Keratinocyte (primary cell): Measurements from ENCODE around the gene GSN. TPM values are rescaled to one million over a fixed set of nuclear protein-coding genes. Genes with fewer than 3 reads are reported as not detected.

ENCODE experiments used
- DNase-seq: peaks from one replicate; pipeline ENCODE4 v3.0.0-alpha.2; 2011; ENCODE audit warnings: low read depth, missing footprints, low spot score
- FAIRE-seq: peaks from 2 replicates; lab custom pipeline; 2011; peaks lifted over from hg19 to GRCh38; lab: Jason Lieb, UNC
- H2AFZ ChIP-seq: 2 replicates; pipeline ENCODE4 v1.6.0; 2012; ENCODE audit warnings: low read length, control low read depth, inconsistent platforms; ENCODE audit not compliant: control insufficient read depth
- H3K27ac ChIP-seq: 2 replicates; pipeline ENCODE4 v1.5.1; 2011; ENCODE audit warnings: low read length; ENCODE audit not compliant: control insufficient read depth, insufficient read depth
- H3K27me3 ChIP-seq: 3 replicates; pipeline ENCODE4 v1.6.0; 2011; ENCODE audit warnings: low read length; ENCODE audit not compliant: control insufficient read depth, insufficient read depth; ENCODE audit errors: extremely low read depth
- H3K36me3 ChIP-seq, 2 experiments: 2 replicates in 1 of 2; 3 replicates in 1 of 2; pipeline ENCODE4 v1.5.1; 2011; ENCODE audit warnings: low read length in 2 of 2, mild to moderate bottlenecking in 1 of 2; ENCODE audit not compliant: control insufficient read depth in 2 of 2, insufficient read depth in 2 of 2; ENCODE audit errors: extremely low read depth in 1 of 2
- H3K4me1 ChIP-seq: 3 replicates; pipeline ENCODE4 v1.5.1; 2011; ENCODE audit warnings: low read length; ENCODE audit not compliant: control insufficient read depth, insufficient read depth; ENCODE audit errors: extremely low read depth
- H3K4me2 ChIP-seq: 3 replicates; pipeline ENCODE4 v1.6.0; 2011; ENCODE audit warnings: low read depth, low read length; ENCODE audit not compliant: control insufficient read depth, insufficient read depth; ENCODE audit errors: extremely low read depth
- H3K4me3 ChIP-seq, 3 experiments: fragments of 200-600 bp in 1 of 3; sonication (generic) in 1 of 3; 2 replicates in 2 of 3; 3 replicates in 1 of 3; pipeline ENCODE4 v1.5.1; 2011 to 2016; ENCODE audit warnings: low read length in 3 of 3, mild to moderate bottlenecking in 3 of 3, control low read depth in 2 of 3, inconsistent platforms in 1 of 3, low read depth in 1 of 3, mixed read lengths in 1 of 3, mixed run types in 1 of 3, moderate library complexity in 1 of 3; ENCODE audit not compliant: control insufficient read depth in 2 of 3, insufficient read depth in 2 of 3; ENCODE audit errors: extremely low read depth in 1 of 3
- H3K79me2 ChIP-seq: 2 replicates; pipeline ENCODE4 v1.6.0; 2012; ENCODE audit warnings: low read length; ENCODE audit not compliant: control insufficient read depth, insufficient read depth
- H3K9ac ChIP-seq: 3 replicates; pipeline ENCODE4 v1.6.0; 2011; ENCODE audit warnings: low read length; ENCODE audit not compliant: control insufficient read depth, insufficient read depth; ENCODE audit errors: extremely low read depth
- H3K9me1 ChIP-seq: 3 replicates; pipeline ENCODE4 v1.6.0; 2011; ENCODE audit warnings: low read length; ENCODE audit not compliant: control insufficient read depth, insufficient read depth; ENCODE audit errors: extremely low read depth
- H3K9me3 ChIP-seq: 2 replicates; pipeline ENCODE4 v1.5.1; 2012; ENCODE audit warnings: low read depth, low read length; ENCODE audit not compliant: control insufficient read depth
- H4K20me1 ChIP-seq: 3 replicates; pipeline ENCODE4 v1.6.0; 2011; ENCODE audit warnings: low read length; ENCODE audit not compliant: control insufficient read depth, insufficient read depth; ENCODE audit errors: extremely low read depth
- CTCF ChIP-seq, 3 experiments: IDR thresholded peaks in 1 of 3; conservative IDR thresholded peaks in 1 of 3; optimal IDR thresholded peaks in 1 of 3; 2 replicates in 2 of 3; 3 replicates in 1 of 3; pipeline versions ENCODE3 to v1.5.1; 2011; ENCODE audit warnings: low read length in 3 of 3, mild to moderate bottlenecking in 3 of 3, moderate library complexity in 2 of 3, control low read depth in 1 of 3, inconsistent platforms in 1 of 3; ENCODE audit not compliant: insufficient read depth in 2 of 3; ENCODE audit errors: extremely low read depth in 1 of 3
- EZH2 ChIP-seq: IDR thresholded peaks from one replicate; pipeline ENCODE4 v1.6.1; 2012; ENCODE audit warnings: inconsistent platforms, mild to moderate bottlenecking, low read length, moderate library complexity
- dilution Hi-C: fragments of 300-500 bp; cut with MboI; formaldehyde crosslinking; loops from one replicate; pipeline ENCODE4 v1.7.0; 2020; ENCODE audit warnings: low sequenced_read_pairs; ENCODE audit not compliant: extremely low pct_ligation_motif_present
- polyA plus RNA-seq, 5 experiments: library from polyadenylated mRNA; depleted of rRNA in 3 of 5; stranded (reverse) in 3 of 5; stranded (forward) in 1 of 5; unstranded in 1 of 5; fragments of >200 nt; gene quantifications; 1 replicate in 1 of 5; 2 replicates in 3 of 5; 3 replicates in 1 of 5; pipeline versions ENCODE4 v1.2.1 to v1.2.3, GENCODE V29; 2011 to 2012; ENCODE audit warnings: missing spikeins in 2 of 5, low read depth in 1 of 5, low replicate concordance in 1 of 5

GSN gene
- polyA plus RNA-seq, 1 donor (not counting 4 experiments of a cell fraction or from before 2014, with no cell fraction given) = 166 TPM

GRCh38 chr9:121261755-121262154 is 6.2 kb upstream of the GSN start:
- H3K4me2 ChIP-seq = no peak overlapping the region
- no peak overlapping the region for H3K27ac ChIP-seq
- FAIRE-seq (no peak), DNase-seq (no peak)
- H3K9me3 ChIP-seq = no peaks in the 10 kb centered on the region
- no peak overlapping the region for H3K4me3 ChIP-seq
- no peaks in the 10 kb centered on the region for H3K9me1 ChIP-seq
- H3K27me3 ChIP-seq = no peaks in the 10 kb centered on the region
- H3K9ac ChIP-seq = no peak overlapping the region
- peaks cover 4% of the 10 kb centered on the region for H3K4me1 ChIP-seq
- no peaks in the 10 kb centered on the region for H4K20me1 ChIP-seq
- dilution Hi-C loops = no loop called here
- H3K36me3 ChIP-seq = no peaks in the 10 kb centered on the region
- no peaks in the 10 kb centered on the region for H3K79me2 ChIP-seq
- no peak for TF ChIP-seq EZH2
- no peak overlapping the region for H2AFZ ChIP-seq

GRCh38 chr9:121262423-121262822 is 5.5 kb upstream of the GSN start:
- no peak overlapping the region for H3K4me2 ChIP-seq
- no peak overlapping the region for H3K9ac ChIP-seq
- no peak overlapping the region for H3K27ac ChIP-seq
- no peak for FAIRE-seq
- TF ChIP-seq CTCF (optimal IDR thresholded peaks at IDR 0.05 in 1 of 3, IDR thresholded peaks at IDR 0.05 in 1 of 3, conservative IDR thresholded peaks at IDR 0.05 in 1 of 3; ENCODE audit: extremely low read depth in 1 of 3, insufficient read depth in 2 of 3, low read length in 3 of 3) = no peak
- no peak for TF ChIP-seq EZH2
- H3K36me3 ChIP-seq = no peaks in the 10 kb centered on the region
- DNase-seq = no peak
- H3K4me3 ChIP-seq = no peak overlapping the region
- no peak overlapping the region for H2AFZ ChIP-seq
- dilution Hi-C loops = no loop called here
- no peaks in the 10 kb centered on the region for H3K27me3 ChIP-seq
- no peaks in the 10 kb centered on the region for H3K79me2 ChIP-seq
- H4K20me1 ChIP-seq = no peaks in the 10 kb centered on the region
- no peaks in the 10 kb centered on the region for H3K9me1 ChIP-seq
- peaks cover 4% of the 10 kb centered on the region for H3K4me1 ChIP-seq
- no peaks in the 10 kb centered on the region for H3K9me3 ChIP-seq

- no peaks in the 10 kb centered on the region for H3K9me3 ChIP-seq
- DNase-seq = no peak
- no peaks in the 10 kb centered on the region for H3K79me2 ChIP-seq
- no peak overlapping the region for H3K4me2 ChIP-seq
- H3K4me3 ChIP-seq = no peak overlapping the region
- no peak for TF ChIP-seq EZH2
- TF ChIP-seq CTCF (optimal IDR thresholded peaks at IDR 0.05 in 1 of 3, IDR thresholded peaks at IDR 0.05 in 1 of 3, conservative IDR thresholded peaks at IDR 0.05 in 1 of 3; ENCODE audit: extremely low read depth in 1 of 3, insufficient read depth in 2 of 3, low read length in 3 of 3) = no peak
- dilution Hi-C loops = no loop called here
- H3K4me1 ChIP-seq = peaks cover 7% of the 10 kb centered on the region
- FAIRE-seq = no peak
- no peak overlapping the region for H3K27ac ChIP-seq
- no peaks in the 10 kb centered on the region for H3K36me3 ChIP-seq
- no peak overlapping the region for H3K9ac ChIP-seq
- no peaks in the 10 kb centered on the region for H3K9me1 ChIP-seq
- H2AFZ ChIP-seq = no peak overlapping the region
- H3K27me3 ChIP-seq = no peaks in the 10 kb centered on the region
- H4K20me1 ChIP-seq = no peaks in the 10 kb centered on the region
Observed at GRCh38 chr9:121262953-121263352, 5.0 kb upstream of the GSN start.
